Muscle layer of colon (tissue), 2 donors: ENCODE data around the gene PATE2.

Experiments
- H3K27ac ChIP-seq: one replicate; pipeline ENCODE4 v1.7.0; 2013; ENCODE audit warnings: low read depth, mild to moderate bottlenecking, low read length, moderate library complexity
- H3K27me3 ChIP-seq, 2 donors: one replicate each; pipeline ENCODE4 v1.7.0; 2013; ENCODE audit warnings: low read length in 2 of 2, mild to moderate bottlenecking in 2 of 2; ENCODE audit not compliant: insufficient read depth in 2 of 2, control insufficient read depth in 1 of 2
- H3K36me3 ChIP-seq: one replicate; pipeline ENCODE4 v1.7.0; 2013; ENCODE audit warnings: mild to moderate bottlenecking, low read length; ENCODE audit not compliant: insufficient read depth
- H3K4me1 ChIP-seq: one replicate; pipeline ENCODE4 v1.7.0; 2013; ENCODE audit warnings: mild to moderate bottlenecking, low read length; ENCODE audit not compliant: insufficient read depth
- H3K4me3 ChIP-seq, 2 donors: one replicate each; pipeline ENCODE4 v1.7.0; 2013; ENCODE audit warnings: low read length in 2 of 2, low read depth in 1 of 2, mild to moderate bottlenecking in 1 of 2, moderate library complexity in 1 of 2
- H3K9ac ChIP-seq: one replicate; pipeline ENCODE4 v1.7.0; 2013; ENCODE audit warnings: low read length
- H3K9me3 ChIP-seq: one replicate; pipeline ENCODE4 v1.7.0; 2013; ENCODE audit warnings: mild to moderate bottlenecking, low read length
- donor health status: abdominal sarcoma.
- donor health status: Adenocarcinoma of cecum.

PATE2 gene

GRCh38 chr11:125778728-125779127, at the start of gene PATE2:
TSS of gene PATE2 (minus strand) at chr11:125778828. CDS start at chr11:125778773, 55 bp downstream.
- Histone ChIP-seq H3K27me3 (no peaks in the 10 kb centered on the region), H3K4me3 (no peak within 1 kb of the TSS), H3K9ac (no peak within 1 kb of the TSS), H3K36me3 (no peaks in the 10 kb centered on the region), H3K4me1 (no peaks in the 10 kb centered on the region), H3K27ac (no peak within 1 kb of the TSS), H3K9me3 (no peaks in the 10 kb centered on the region)

GRCh38 chr11:125807909-125808308, 29.3 kb upstream of the PATE2 start:
- Histone ChIP-seq H3K36me3 (no peaks in the 10 kb centered on the region), H3K27ac (no peak overlapping the region), H3K27me3 (no peaks in the 10 kb centered on the region), H3K4me1 (no peaks in the 10 kb centered on the region), H3K9ac (no peak overlapping the region), H3K4me3 (no peak overlapping the region), H3K9me3 (no peaks in the 10 kb centered on the region)

- H3K27me3 ChIP-seq, result no peaks in the 10 kb centered on the region
- no peaks in the 10 kb centered on the region for H3K9me3 ChIP-seq
- H3K9ac ChIP-seq, result no peak overlapping the region
- H3K27ac ChIP-seq, result no peak overlapping the region
- H3K4me3 ChIP-seq, result no peak overlapping the region
- no peaks in the 10 kb centered on the region for H3K36me3 ChIP-seq
- H3K4me1 ChIP-seq, result no peaks in the 10 kb centered on the region
These were observed 23.8 kb upstream of the PATE2 start for GRCh38 chr11:125802387-125802786.

- H3K4me3 ChIP-seq, result no peak overlapping the region
- H3K27ac ChIP-seq, result no peak overlapping the region
- no peaks in the 10 kb centered on the region for H3K4me1 ChIP-seq
- H3K9ac ChIP-seq, result no peak overlapping the region
- H3K9me3 ChIP-seq, result no peaks in the 10 kb centered on the region
- H3K27me3 ChIP-seq, result no peaks in the 10 kb centered on the region
- no peaks in the 10 kb centered on the region for H3K36me3 ChIP-seq
These were observed 21.2 kb upstream of the PATE2 start for GRCh38 chr11:125799808-125800207.

GRCh38 chr11:125797641-125798040, 19.0 kb upstream of the PATE2 start:
- Histone ChIP-seq H3K4me1 (no peaks in the 10 kb centered on the region), H3K27me3 (no peaks in the 10 kb centered on the region), H3K9ac (no peak overlapping the region), H3K36me3 (no peaks in the 10 kb centered on the region), H3K27ac (no peak overlapping the region), H3K4me3 (no peak overlapping the region), H3K9me3 (no peaks in the 10 kb centered on the region)

- no peaks in the 10 kb centered on the region for H3K4me1 ChIP-seq
- H3K4me3 ChIP-seq, result no peak overlapping the region
- H3K9ac ChIP-seq, result no peak overlapping the region
- no peaks in the 10 kb centered on the region for H3K9me3 ChIP-seq
- no peak overlapping the region for H3K27ac ChIP-seq
- H3K36me3 ChIP-seq, result no peaks in the 10 kb centered on the region
- H3K27me3 ChIP-seq, result no peaks in the 10 kb centered on the region
These were observed 12.2 kb upstream of the PATE2 start for GRCh38 chr11:125790825-125791224.

GRCh38 chr11:125787827-125788226, 9.2 kb upstream of the PATE2 start, which contains the start of gene PATE3:
TSS of gene PATE3 (plus strand) at chr11:125788127. CDS start at chr11:125788152, 25 bp downstream.
- no peak within 1 kb of the TSS for H3K9ac ChIP-seq
- no peaks in the 10 kb centered on the region for H3K9me3 ChIP-seq
- no peaks in the 10 kb centered on the region for H3K36me3 ChIP-seq
- no peak within 1 kb of the TSS for H3K4me3 ChIP-seq
- no peaks in the 10 kb centered on the region for H3K27me3 ChIP-seq
- no peaks in the 10 kb centered on the region for H3K4me1 ChIP-seq
- no peak within 1 kb of the TSS for H3K27ac ChIP-seq

GRCh38 chr11:125784678-125785077, 6.0 kb upstream of the PATE2 start:
- no peaks in the 10 kb centered on the region for H3K9me3 ChIP-seq
- no peaks in the 10 kb centered on the region for H3K4me1 ChIP-seq
- no peak overlapping the region for H3K9ac ChIP-seq
- H3K27ac ChIP-seq, result no peak overlapping the region
- H3K27me3 ChIP-seq, result no peaks in the 10 kb centered on the region
- H3K36me3 ChIP-seq, result no peaks in the 10 kb centered on the region
- H3K4me3 ChIP-seq, result no peak overlapping the region

- H3K9ac ChIP-seq, result no peak overlapping the region
These were observed 1.3 kb downstream of the PATE2 start for GRCh38 chr11:125777309-125777708.

GRCh38 chr11:125773516-125773915, 5.1 kb downstream of the PATE2 start:
- H3K27ac ChIP-seq, result no peak overlapping the region
- no peaks in the 10 kb centered on the region for H3K27me3 ChIP-seq
- no peaks in the 10 kb centered on the region for H3K4me1 ChIP-seq
- H3K9me3 ChIP-seq, result no peaks in the 10 kb centered on the region
- H3K4me3 ChIP-seq, result no peak overlapping the region
- H3K9ac ChIP-seq, result no peak overlapping the region
- H3K36me3 ChIP-seq, result no peaks in the 10 kb centered on the region

More at GRCh38 chr11:125777309-125777708, 1.3 kb downstream of the PATE2 start:
- Histone ChIP-seq H3K9me3 (no peaks in the 10 kb centered on the region), H3K4me1 (no peaks in the 10 kb centered on the region), H3K36me3 (no peaks in the 10 kb centered on the region), H3K27me3 (no peaks in the 10 kb centered on the region), H3K27ac (no peak overlapping the region), H3K4me3 (no peak overlapping the region)

GRCh38 chr11:125772834-125773505, 5.7 kb downstream of the PATE2 start:
- H3K9ac ChIP-seq, result no peak overlapping the region
- H3K4me1 ChIP-seq, result no peaks in the 10 kb centered on the region
- H3K36me3 ChIP-seq, result no peaks in the 10 kb centered on the region
- H3K9me3 ChIP-seq, result no peaks in the 10 kb centered on the region
- no peak overlapping the region for H3K27ac ChIP-seq
- H3K4me3 ChIP-seq, result no peak overlapping the region
- no peaks in the 10 kb centered on the region for H3K27me3 ChIP-seq

GRCh38 chr11:125770583-125770982, 8.0 kb downstream of the PATE2 start:
- H3K9ac ChIP-seq, result no peak overlapping the region
- H3K4me3 ChIP-seq, result no peak overlapping the region
- H3K27me3 ChIP-seq, result no peaks in the 10 kb centered on the region
- H3K9me3 ChIP-seq, result no peaks in the 10 kb centered on the region
- H3K27ac ChIP-seq, result no peak overlapping the region
- H3K4me1 ChIP-seq, result no peaks in the 10 kb centered on the region
- no peaks in the 10 kb centered on the region for H3K36me3 ChIP-seq
